HepG2 (cell line): Measurements from ENCODE around the gene HLA-DMB. TPM values are rescaled to one million over a fixed set of nuclear protein-coding genes. Genes with fewer than 3 reads are reported as not detected.

Experiments used
- ATAC-seq: fragments of 200-7000 bp; cut with Tn5 transposase; 3 replicates; pipeline ENCODE4 v1.9.1; 2020; ENCODE audit warnings: mild to moderate bottlenecking, moderate library complexity
- BruUV-seq: library from RNA; stranded (reverse); fragments of 400-500 nt; replicated peaks from 2 replicates; lab custom pipeline; 2021; lab: Mats Ljungman, UMichigan
- CTCF ChIA-PET: fragments of 300-600 bp; formaldehyde crosslinking; extraction: SDS; loops from one replicate; lab custom pipeline; 2021; ENCODE audit warnings: low total read pairs, inconsistent platforms, low intra/inter-chr PET ratio; lab: Yijun Ruan, JAX
- POLR2A ChIA-PET: fragments of 350-600 bp; sonication (Branson Sonifier 250); formaldehyde crosslinking; loops from one replicate; lab custom pipeline; 2020; ENCODE audit warnings: antibody characterized with exemption, inconsistent platforms; lab: Yijun Ruan, JAX
- DNase-seq: peaks from one replicate; pipeline ENCODE4 v3.0.0-alpha.2; 2015; ENCODE audit warnings: low spot score
- FAIRE-seq: peaks from 3 replicates; lab custom pipeline; 2011; peaks lifted over from hg19 to GRCh38; lab: Jason Lieb, UNC
- H2AFZ ChIP-seq: one replicate; pipeline ENCODE4 v1.6.1; 2011; ENCODE audit warnings: low read length, inconsistent platforms
- H3K27ac ChIP-seq: fragments of 300-600 bp; 3 replicates; pipeline ENCODE4 v1.8.0; 2011; ENCODE audit warnings: mixed run types, mild to moderate bottlenecking, mixed read lengths, low read length, inconsistent platforms; ENCODE audit not compliant: insufficient read depth; ENCODE audit errors: extremely low read length
- H3K27me3 ChIP-seq, 2 experiments: fragments of 200-600 bp in 1 of 2; 2 replicates in 1 of 2; 3 replicates in 1 of 2; pipeline versions ENCODE4 v1.6.0 to v1.8.0; 2011; ENCODE audit warnings: low read length in 2 of 2, mild to moderate bottlenecking in 2 of 2, moderate library complexity in 2 of 2, inconsistent platforms in 1 of 2; ENCODE audit not compliant: insufficient read depth in 2 of 2, control insufficient read depth in 1 of 2
- H3K36me3 ChIP-seq, 2 experiments: fragments of 200-600 bp in 1 of 2; replicated peaks in 1 of 2; 2 replicates in 1 of 2; 3 replicates in 1 of 2; pipeline versions ENCODE4 v1.5.1 to v1.8.0; 2011; ENCODE audit warnings: low read length in 2 of 2, inconsistent platforms in 1 of 2; ENCODE audit not compliant: insufficient read depth in 2 of 2, control insufficient read depth in 1 of 2
- H3K4me1 ChIP-seq: 2 replicates; pipeline ENCODE4 v1.5.1; 2012; ENCODE audit warnings: low read length, inconsistent platforms; ENCODE audit not compliant: insufficient read depth
- H3K4me2 ChIP-seq: 2 replicates; pipeline ENCODE4 v1.6.0; 2011; ENCODE audit warnings: low read depth, low read length, inconsistent platforms
- H3K4me3 ChIP-seq, 3 experiments: fragments of 200-600 bp in 1 of 3; sonication (generic), shearing (Covaris generic) in 1 of 3; replicated peaks in 1 of 3; 2 replicates each; pipeline ENCODE4 v1.5.1; 2011 to 2016; ENCODE audit warnings: low read length in 3 of 3, inconsistent platforms in 2 of 3, low read depth in 2 of 3, mild to moderate bottlenecking in 2 of 3, control low read depth in 1 of 3, mixed read lengths in 1 of 3; ENCODE audit not compliant: insufficient read depth in 1 of 3
- H3K79me2 ChIP-seq: one replicate; pipeline ENCODE4 v1.6.1; 2011; ENCODE audit warnings: low read length, inconsistent platforms; ENCODE audit not compliant: insufficient read depth
- H3K9ac ChIP-seq: 2 replicates; pipeline ENCODE4 v1.6.0; 2011; ENCODE audit warnings: mild to moderate bottlenecking, low read depth, low read length, inconsistent platforms; ENCODE audit not compliant: insufficient read depth
- H3K9me3 ChIP-seq: 2 replicates; pipeline ENCODE4 v1.5.1; 2012; ENCODE audit warnings: mild to moderate bottlenecking, low read length
- H4K20me1 ChIP-seq: 2 replicates; pipeline ENCODE4 v1.6.0; 2011; ENCODE audit warnings: inconsistent platforms, mild to moderate bottlenecking, low read length, moderate library complexity; ENCODE audit not compliant: insufficient read depth
- ARNT2 ChIP-seq: sonication (generic); formaldehyde crosslinking; IDR thresholded peaks from 2 replicates; pipeline ENCODE4 v1.8.0; 2022; ENCODE audit warnings: mild to moderate bottlenecking, low read depth, missing genetic modification reagents, moderate library complexity
- ATF6 ChIP-seq: sonication (generic); formaldehyde crosslinking; conservative IDR thresholded peaks from 2 replicates; pipeline ENCODE4 v1.4.0; 2020; ENCODE audit warnings: missing genetic modification reagents
- GMEB2 ChIP-seq: IDR thresholded peaks from 2 replicates; pipeline ENCODE4 v1.6.1; 2016; ENCODE audit warnings: missing biosample characterization, missing genetic modification reagents, low read depth
- JUN ChIP-seq: sonication (generic); formaldehyde crosslinking; IDR thresholded peaks from 2 replicates; pipeline ENCODE4 v1.4.0; 2020; ENCODE audit warnings: mild to moderate bottlenecking, missing genetic modification reagents
- KAT7 ChIP-seq: IDR thresholded peaks from 2 replicates; pipeline ENCODE4 v1.6.1; 2018; ENCODE audit warnings: borderline replicate concordance, missing compliant biosample characterization
- PRMT3 ChIP-seq: sonication (generic); formaldehyde crosslinking; IDR thresholded peaks from 2 replicates; pipeline ENCODE4 v1.8.1; 2022; ENCODE audit warnings: low read depth, mild to moderate bottlenecking, moderate library complexity, missing genetic modification reagents, borderline replicate concordance
- RCOR2 ChIP-seq: IDR thresholded peaks from 2 replicates; pipeline ENCODE4 v1.6.1; 2016; ENCODE audit warnings: missing biosample characterization, missing genetic modification reagents
- RXRB ChIP-seq: IDR thresholded peaks from 2 replicates; pipeline ENCODE4 v1.6.1; 2016; ENCODE audit warnings: borderline replicate concordance, missing genetic modification reagents, missing compliant biosample characterization
- ZFAT ChIP-seq: sonication (generic); formaldehyde crosslinking; conservative IDR thresholded peaks from 2 replicates; pipeline ENCODE4 v1.8.1; 2023; ENCODE audit warnings: missing genetic modification reagents, inconsistent platforms
- ZFP90 ChIP-seq: sonication (generic); formaldehyde crosslinking; IDR thresholded peaks from 2 replicates; pipeline ENCODE4 v1.8.0; 2022; ENCODE audit warnings: missing genetic modification reagents, mild to moderate bottlenecking, inconsistent platforms, borderline replicate concordance
- ZFYVE20 ChIP-seq: sonication (generic); formaldehyde crosslinking; IDR thresholded peaks from 2 replicates; pipeline ENCODE4 v1.8.0; 2023; ENCODE audit warnings: low read depth, mild to moderate bottlenecking, moderate library complexity, missing genetic modification reagents, borderline replicate concordance
- ZNF138 ChIP-seq: sonication (generic); formaldehyde crosslinking; IDR thresholded peaks from 2 replicates; pipeline ENCODE4 v1.5.0; 2020; ENCODE audit warnings: mild to moderate bottlenecking, low read depth, missing genetic modification reagents
- ZNF350 ChIP-seq: sonication (generic); formaldehyde crosslinking; IDR thresholded peaks from 2 replicates; pipeline ENCODE4 v1.4.0; 2020; ENCODE audit warnings: mild to moderate bottlenecking, low read depth, missing genetic modification reagents, borderline replicate concordance
- ZNF543 ChIP-seq: sonication (generic); formaldehyde crosslinking; IDR thresholded peaks from 2 replicates; pipeline ENCODE4 v1.4.0; 2020; ENCODE audit warnings: mild to moderate bottlenecking, missing genetic modification reagents
- ZNF883 ChIP-seq: sonication (generic); formaldehyde crosslinking; IDR thresholded peaks from 2 replicates; pipeline ENCODE4 v1.5.1; 2020; ENCODE audit warnings: mild to moderate bottlenecking, missing genetic modification reagents; ENCODE audit errors: not compliant biosample characterization
- in situ Hi-C: cut with HindIII; loops from 2 replicates; pipeline ENCODE4 v1.10.0; 2017; ENCODE audit warnings: low pct_unique_long_range_greater_than_20kb; ENCODE audit not compliant: extremely low pct_ligation_motif_present
- intact Hi-C: fragments of 100-400 bp; cut with micrococcal nuclease; formaldehyde crosslinking; loops from one replicate; pipeline ENCODE4 v1.10.0; 2022; ENCODE audit not compliant: unreplicated experiment
- polyA plus RNA-seq, 8 experiments: library from polyadenylated mRNA; depleted of rRNA in 3 of 8; stranded (reverse) in 7 of 8; unstranded in 1 of 8; fragments of >200 nt; fragmentation: Illumina TruSeq in 4 of 8; extraction: Trizol in 4 of 8; gene quantifications; 2 replicates each; pipeline versions ENCODE4 v1.2.1 to v1.2.3, GENCODE V29; 2011 to 2016; ENCODE audit warnings: low read depth in 4 of 8, missing spikeins in 1 of 8, mixed read lengths in 1 of 8; ENCODE audit not compliant: insufficient read depth in 1 of 8
- total RNA-seq, 5 experiments: library from RNA; depleted of rRNA; stranded (reverse); fragments of >200 nt; fragmentation: Illumina TruSeq; extraction: Trizol; gene quantifications; 2 replicates each; pipeline ENCODE4 v1.2.3, GENCODE V29; 2016; ENCODE audit warnings: low read depth in 1 of 5
- TF ChIP-seq, protein P1 (sequence below): IDR thresholded peaks from 2 replicates; pipeline ENCODE4 v1.6.1; 2016; ENCODE audit warnings: mild to moderate bottlenecking
- TF ChIP-seq, protein P2 (sequence below): sonication (generic); formaldehyde crosslinking; IDR thresholded peaks from 2 replicates; pipeline ENCODE4 v1.4.0; 2020; ENCODE audit warnings: missing genetic modification reagents, mild to moderate bottlenecking, borderline replicate concordance

The HLA-DMB gene
- total and polyA plus RNA-seq, 2 of the 13 experiments (the other 11 are each of a cell fraction or from before 2014, with no cell fraction given) = not detected

- Histone ChIP-seq H3K9me3 (peaks cover 5% of the 10 kb centered on the region), H3K4me2 (no peak overlapping the region), H3K27ac (no peak overlapping the region), H3K9ac (no peak overlapping the region), H3K27me3 (peaks cover 3 to 17% of the 10 kb centered on the region in 2 experiments; a peak in 4 of 5 replicates), H3K79me2 (no peaks in the 10 kb centered on the region), H3K4me1 (no peaks in the 10 kb centered on the region), H3K4me3 (no peak overlapping the region), H2AFZ (no peak overlapping the region), H3K36me3 (no peaks in the 10 kb centered on the region), H4K20me1 (no peaks in the 10 kb centered on the region)
- in situ Hi-C loops (loop anchor here (5.0 kb wide), 1 partner anchor 59 kb away; no protein-coding TSS in a partner anchor), intact Hi-C loops (loop anchor here (2.0 kb wide), 1 partner anchor 13 kb away; no protein-coding TSS in a partner anchor)
- DNase-seq (no peak), ATAC-seq (no peak), FAIRE-seq (no peak)
- no TSS peak for BruUV-seq
- ChIA-PET POLR2A (no interaction called here), CTCF (interaction anchor here (1.5 to 3.1 kb wide), 2 partner anchors 58 to 60 kb away, joined by 4 to 31 read pairs; no protein-coding TSS in a partner anchor)
- TF ChIP-seq ZNF350 (no peak), ATF6 (CRISPR knock-in tag) (no peak), PRMT3 (CRISPR knock-in tag) (no peak), ZFYVE20 (no peak), ZNF883 (CRISPR knock-in tag) (no peak), RXRB (CRISPR knock-in tag) (no peak), JUN (no peak), GMEB2 (CRISPR knock-in tag) (no peak), KAT7 (CRISPR knock-in tag) (no peak), RCOR2 (CRISPR knock-in tag) (no peak), ARNT2 (no peak), ZFAT (CRISPR knock-in tag) (no peak), ZFP90 (CRISPR knock-in tag) (no peak), ZNF543 (no peak), ZNF138 (no peak)
- TF ChIP-seq, protein P1, sequence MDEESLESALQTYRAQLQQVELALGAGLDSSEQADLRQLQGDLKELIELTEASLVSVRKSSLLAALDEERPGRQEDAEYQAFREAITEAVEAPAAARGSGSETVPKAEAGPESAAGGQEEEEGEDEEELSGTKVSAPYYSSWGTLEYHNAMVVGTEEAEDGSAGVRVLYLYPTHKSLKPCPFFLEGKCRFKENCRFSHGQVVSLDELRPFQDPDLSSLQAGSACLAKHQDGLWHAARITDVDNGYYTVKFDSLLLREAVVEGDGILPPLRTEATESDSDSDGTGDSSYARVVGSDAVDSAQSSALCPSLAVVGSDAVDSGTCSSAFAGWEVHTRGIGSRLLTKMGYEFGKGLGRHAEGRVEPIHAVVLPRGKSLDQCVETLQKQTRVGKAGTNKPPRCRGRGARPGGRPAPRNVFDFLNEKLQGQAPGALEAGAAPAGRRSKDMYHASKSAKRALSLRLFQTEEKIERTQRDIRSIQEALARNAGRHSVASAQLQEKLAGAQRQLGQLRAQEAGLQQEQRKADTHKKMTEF = no peak
- TF ChIP-seq, protein P2, sequence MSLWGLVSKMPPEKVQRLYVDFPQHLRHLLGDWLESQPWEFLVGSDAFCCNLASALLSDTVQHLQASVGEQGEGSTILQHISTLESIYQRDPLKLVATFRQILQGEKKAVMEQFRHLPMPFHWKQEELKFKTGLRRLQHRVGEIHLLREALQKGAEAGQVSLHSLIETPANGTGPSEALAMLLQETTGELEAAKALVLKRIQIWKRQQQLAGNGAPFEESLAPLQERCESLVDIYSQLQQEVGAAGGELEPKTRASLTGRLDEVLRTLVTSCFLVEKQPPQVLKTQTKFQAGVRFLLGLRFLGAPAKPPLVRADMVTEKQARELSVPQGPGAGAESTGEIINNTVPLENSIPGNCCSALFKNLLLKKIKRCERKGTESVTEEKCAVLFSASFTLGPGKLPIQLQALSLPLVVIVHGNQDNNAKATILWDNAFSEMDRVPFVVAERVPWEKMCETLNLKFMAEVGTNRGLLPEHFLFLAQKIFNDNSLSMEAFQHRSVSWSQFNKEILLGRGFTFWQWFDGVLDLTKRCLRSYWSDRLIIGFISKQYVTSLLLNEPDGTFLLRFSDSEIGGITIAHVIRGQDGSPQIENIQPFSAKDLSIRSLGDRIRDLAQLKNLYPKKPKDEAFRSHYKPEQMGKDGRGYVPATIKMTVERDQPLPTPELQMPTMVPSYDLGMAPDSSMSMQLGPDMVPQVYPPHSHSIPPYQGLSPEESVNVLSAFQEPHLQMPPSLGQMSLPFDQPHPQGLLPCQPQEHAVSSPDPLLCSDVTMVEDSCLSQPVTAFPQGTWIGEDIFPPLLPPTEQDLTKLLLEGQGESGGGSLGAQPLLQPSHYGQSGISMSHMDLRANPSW = no peak
Measured at GRCh38 chr6:32945953-32946352, 5.1 kb upstream of the HLA-DMB start.
